HG02943 (cell line): ENCODE measurements around the gene CCR3.

Experiments
- ATAC-seq: cut with Tn5 transposase; IDR thresholded peaks from one replicate; pipeline ENCODE4 v1.9.1; 2021; ENCODE audit warnings: mild to moderate bottlenecking, low read depth, moderate library complexity; ENCODE audit not compliant: unreplicated experiment

The CCR3 gene

DNA sequence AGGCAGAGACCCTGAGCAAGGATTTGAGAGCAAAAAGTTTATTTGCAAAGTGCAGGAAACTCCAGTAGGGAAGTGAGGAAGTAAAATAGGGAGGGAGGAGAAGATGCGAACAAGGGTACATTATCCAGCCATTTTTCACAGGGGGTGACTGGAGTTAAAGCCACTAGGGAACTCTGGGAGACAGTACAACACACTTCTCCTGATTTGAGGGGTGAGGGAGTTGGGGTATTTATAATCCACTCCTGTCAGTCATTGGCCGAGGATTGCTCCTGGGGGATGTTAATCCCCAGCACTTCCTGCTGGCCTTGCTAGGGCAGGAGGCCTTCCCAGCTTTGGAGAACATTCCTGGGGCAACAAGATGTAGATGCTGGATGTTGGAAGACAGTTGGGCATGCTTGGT lies 28.2 kb downstream of the CCR3 start:
- ATAC-seq = no peak

- ATAC-seq = no peak
Measured at GRCh38 chr3:46271209-46271745, 29.0 kb downstream of the CCR3 start.

GRCh38 chr3:46272028-46272451 lies 29.8 kb downstream of the CCR3 start:
- no peak for ATAC-seq

GRCh38 chr3:46276497-46277099 lies 34.3 kb downstream of the CCR3 start:
- ATAC-seq = no peak

DNA sequence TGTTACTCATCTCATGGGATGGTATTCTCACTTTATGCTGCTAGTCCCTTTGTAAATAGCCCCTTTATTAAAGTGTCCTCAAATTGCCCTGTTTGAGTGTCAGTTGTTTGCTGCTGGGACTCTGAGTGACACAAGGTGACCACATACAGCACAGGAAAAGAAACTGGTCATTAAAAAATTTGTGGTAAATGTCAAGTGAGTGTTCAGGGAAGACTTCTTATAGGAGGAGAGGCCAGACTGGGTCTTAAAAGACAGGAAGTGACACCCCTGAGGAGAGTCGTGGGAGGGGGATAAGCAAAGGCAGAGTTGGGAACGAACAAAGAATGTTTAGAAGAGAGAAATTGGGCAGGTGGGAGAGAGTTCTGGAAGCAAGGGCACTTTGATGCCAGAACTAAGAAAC lies 35.2 kb downstream of the CCR3 start:
- ATAC-seq = no peak

GRCh38 chr3:46278816-46279672 lies 36.8 kb downstream of the CCR3 start:
- ATAC-seq = no peak

GRCh38 chr3:46280105-46280797 lies 38.0 kb downstream of the CCR3 start:
- no peak for ATAC-seq

DNA sequence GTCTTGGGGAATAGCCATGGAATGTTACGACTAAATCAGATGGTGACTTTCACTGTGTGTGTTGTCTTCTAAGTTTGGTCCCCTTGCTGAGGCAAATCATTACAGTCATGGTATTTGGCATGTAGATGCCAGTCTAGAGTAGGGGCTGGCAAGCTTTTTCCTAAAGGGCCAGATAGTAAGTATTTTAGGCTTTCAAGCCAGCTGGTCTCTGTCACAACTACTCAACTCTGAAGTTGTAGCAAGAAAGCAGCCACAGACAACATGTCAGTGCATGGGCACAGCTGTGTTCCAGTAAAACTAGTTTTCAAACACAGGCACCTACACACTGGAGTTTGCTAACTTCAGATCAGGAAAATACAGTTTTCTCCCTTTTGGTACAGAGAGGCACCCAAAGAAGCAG lies 39.3 kb downstream of the CCR3 start:
- no peak for ATAC-seq

DNA sequence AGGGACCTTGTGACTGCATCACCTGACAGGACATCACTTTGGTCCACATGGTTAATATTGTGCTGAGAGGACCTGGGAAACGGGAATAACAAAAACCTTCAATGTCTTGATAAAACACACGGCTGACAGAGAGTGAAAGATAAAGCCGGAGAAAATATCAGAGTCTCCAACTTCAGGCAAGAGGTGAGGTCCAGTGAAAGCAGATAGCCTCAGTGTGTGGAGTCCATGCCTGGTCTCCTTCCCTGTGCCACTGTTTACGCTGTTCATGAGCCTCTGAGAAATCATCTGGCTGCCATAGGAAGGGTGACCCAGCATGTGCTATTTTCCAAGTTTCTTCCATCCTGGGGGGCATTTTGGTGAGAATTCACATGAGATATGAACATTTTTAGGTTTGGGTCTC lies 39.8 kb downstream of the CCR3 start:
- no peak for ATAC-seq

- no peak for ATAC-seq
Measured at GRCh38 chr3:46282696-46283095, 40.4 kb downstream of the CCR3 start.

- ATAC-seq = no peak
Measured at GRCh38 chr3:46283881-46284450, 41.7 kb downstream of the CCR3 start.

- ATAC-seq = no peak
Measured at GRCh38 chr3:46284981-46285683, 42.9 kb downstream of the CCR3 start.

DNA sequence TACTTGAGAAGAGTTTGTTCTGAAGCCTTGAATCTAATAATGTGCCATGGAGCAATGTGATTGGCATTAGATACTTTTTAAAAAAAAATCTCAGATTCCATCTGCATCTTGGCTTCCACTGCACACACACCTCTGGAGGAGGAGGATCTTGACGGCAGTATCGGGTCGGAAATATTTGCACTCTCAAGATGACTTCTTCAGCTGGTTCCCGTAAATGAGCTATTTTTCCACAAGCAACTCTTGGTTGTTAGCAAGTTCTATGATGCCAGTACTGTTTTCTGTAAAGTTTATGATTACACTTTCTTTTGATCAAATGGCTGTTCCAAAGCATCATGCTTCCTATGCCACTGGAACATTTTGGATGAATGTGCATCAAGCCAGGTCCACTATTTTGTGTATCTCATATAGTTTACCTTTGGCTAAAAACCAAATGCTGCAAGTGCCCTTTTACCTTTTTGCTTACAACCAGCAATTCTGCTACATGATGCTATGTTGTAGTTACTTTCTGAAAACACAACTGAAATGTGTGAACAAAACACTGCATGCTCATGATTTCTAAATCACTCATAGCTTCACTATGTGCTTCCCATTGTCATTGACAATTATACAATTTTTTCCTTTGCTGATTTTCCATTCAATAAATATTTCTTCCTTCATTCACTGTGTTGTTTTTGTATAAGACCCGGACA lies 43.8 kb downstream of the CCR3 start:
- no peak for ATAC-seq

GRCh38 chr3:46286947-46287565 lies 44.8 kb downstream of the CCR3 start:
- ATAC-seq = no peak

- no peak for ATAC-seq
Measured at GRCh38 chr3:46289551-46289950, 47.3 kb downstream of the CCR3 start.

DNA sequence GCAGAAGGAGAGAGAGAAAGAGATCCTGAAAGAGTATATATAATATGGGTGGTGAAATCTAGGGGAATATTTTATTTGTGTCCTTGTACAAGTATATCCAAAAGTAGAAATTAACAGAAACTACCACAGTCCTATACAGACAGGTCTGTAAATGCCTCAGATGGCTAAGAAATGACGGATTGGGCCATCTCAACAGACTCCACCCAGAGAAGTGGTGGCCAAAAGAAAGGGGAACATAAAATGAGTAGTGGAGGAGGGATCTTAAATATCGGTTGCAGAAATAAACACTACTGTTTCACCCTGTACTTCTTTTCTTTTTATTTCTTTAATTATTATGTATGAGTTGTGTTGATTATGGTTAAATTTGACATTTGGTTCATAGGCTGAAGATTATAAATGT lies 47.7 kb downstream of the CCR3 start:
- ATAC-seq = no peak

GRCh38 chr3:46291046-46291445 lies 48.8 kb downstream of the CCR3 start:
- ATAC-seq = no peak

- ATAC-seq = no peak
Measured at GRCh38 chr3:46293035-46293724, 50.9 kb downstream of the CCR3 start.
